Transverse colon (tissue), 4 donors: ENCODE data around the gene CCL3. TPM values are rescaled to one million over a fixed set of nuclear protein-coding genes. Genes with fewer than 3 reads are reported as not detected.
"Not testable (repeated sequence)": the region's sequence is repeated elsewhere in the genome, so short reads cannot be mapped to it uniquely, and the experiment has no call there.

Source experiments
- DNase-seq: peaks from one replicate; pipeline ENCODE4 v3.0.0-alpha.2; 2019
- H3K27ac ChIP-seq, 4 donors: fragments of 200-600 bp; sonication (generic); 2 replicates each; pipeline ENCODE4 v1.5.1; 2016 to 2018; ENCODE audit warnings: inconsistent platforms in 4 of 4
- H3K27me3 ChIP-seq: fragments of 200-600 bp; sonication (generic); 2 replicates; pipeline ENCODE4 v1.5.1; 2017; ENCODE audit warnings: inconsistent platforms
- H3K36me3 ChIP-seq, 4 donors: fragments of 200-600 bp; sonication (generic); 2 replicates each; pipeline ENCODE4 v1.5.1; 2017 to 2019; ENCODE audit warnings: inconsistent platforms in 4 of 4
- H3K4me1 ChIP-seq, 4 donors: fragments of 200-600 bp; sonication (generic); 2 replicates each; pipeline ENCODE4 v1.5.1; 2017 to 2020; ENCODE audit warnings: inconsistent platforms in 4 of 4
- H3K4me3 ChIP-seq, 4 donors: fragments of 200-600 bp; sonication (generic); 1 replicate in 1 of 4; 2 replicates in 3 of 4; pipeline versions ENCODE4 v1.5.1 to v1.6.1; 2017 to 2019; ENCODE audit warnings: inconsistent platforms in 4 of 4
- H3K9me3 ChIP-seq, 2 donors: fragments of 200-600 bp; sonication (generic); 2 replicates each; pipeline ENCODE4 v1.5.1; 2017 to 2019; ENCODE audit warnings: inconsistent platforms in 2 of 2
- EP300 ChIP-seq: sonication (generic); formaldehyde crosslinking; IDR thresholded peaks from one replicate; pipeline ENCODE4 v1.6.1; 2017; ENCODE audit warnings: antibody characterized with exemption, low read depth
- POLR2A ChIP-seq: fragments of 450-650 bp; IDR thresholded peaks from one replicate; pipeline ENCODE4 v1.6.1; 2016; ENCODE audit warnings: antibody characterized with exemption, mild to moderate bottlenecking, moderate library complexity
- POLR2AphosphoS5 ChIP-seq, 3 donors: sonication (generic); formaldehyde crosslinking; IDR thresholded peaks; one replicate each; pipeline ENCODE4 v1.6.1; 2016; ENCODE audit warnings: antibody characterized with exemption in 3 of 3
- WGBS, 2 donors: methylation state at CpG; one replicate each; pipeline ENCODE4 v1.1.5; 2018; ENCODE audit warnings: low coverage in 1 of 2; 5-methylcytosine and 5-hydroxymethylcytosine counted together
- in situ Hi-C, 4 donors: fragments of 200-750 bp; cut with MboI; loops; one replicate each; pipeline versions ENCODE4 v1.15.0 to v1.15.1; 2017; ENCODE audit warnings: low sequenced_read_pairs in 3 of 4, low pct_ligation_motif_present in 1 of 4, low pct_unique_long_range_greater_than_20kb in 1 of 4
- intact Hi-C: fragments of 100-400 bp; cut with DNase I; formaldehyde crosslinking; loops from one replicate; pipeline ENCODE4 v1.15.1; 2023; ENCODE audit warnings: low total_unique reads
- total RNA-seq, 4 donors: library from RNA; depleted of rRNA; stranded (reverse); fragments of >200 nt; gene quantifications; one replicate each; pipeline ENCODE4 v1.1.0, GENCODE V29; 2016
- TF ChIP-seq, protein P1 (sequence below), 5 experiments: fragments of 200-600 bp in 3 of 5; fragments of 450-650 bp in 2 of 5; sonication (generic) in 3 of 5; IDR thresholded peaks; 1 replicate in 2 of 5; 2 replicates in 3 of 5; pipeline ENCODE4 v1.5.1; 2016 to 2017; ENCODE audit warnings: antibody characterized with exemption in 5 of 5, inconsistent platforms in 3 of 5, mild to moderate bottlenecking in 2 of 5, moderate library complexity in 1 of 5

CCL3 gene
- total RNA-seq, 4 donors from 2014 or later = 1.1 to 4.4 TPM; not detected in 2

GRCh38 chr17:36095992-36096391 lies 6.0 kb upstream of the CCL3 start:
- Histone ChIP-seq H3K4me3 (no peak overlapping the region), H3K4me1 (no peaks in the 10 kb centered on the region), H3K27ac (no peak overlapping the region), H3K9me3 (no peaks in the 10 kb centered on the region), H3K27me3 (no peaks in the 10 kb centered on the region), H3K36me3 (no peaks in the 10 kb centered on the region)
- in situ Hi-C loops = no loop called here
- intact Hi-C loops = no loop called here
- DNase-seq = no peak
- TF ChIP-seq EP300 (no peak), POLR2A (no peak), POLR2AphosphoS5 (IDR thresholded peaks at IDR 0.05) (no peak)
- TF ChIP-seq, protein P1, sequence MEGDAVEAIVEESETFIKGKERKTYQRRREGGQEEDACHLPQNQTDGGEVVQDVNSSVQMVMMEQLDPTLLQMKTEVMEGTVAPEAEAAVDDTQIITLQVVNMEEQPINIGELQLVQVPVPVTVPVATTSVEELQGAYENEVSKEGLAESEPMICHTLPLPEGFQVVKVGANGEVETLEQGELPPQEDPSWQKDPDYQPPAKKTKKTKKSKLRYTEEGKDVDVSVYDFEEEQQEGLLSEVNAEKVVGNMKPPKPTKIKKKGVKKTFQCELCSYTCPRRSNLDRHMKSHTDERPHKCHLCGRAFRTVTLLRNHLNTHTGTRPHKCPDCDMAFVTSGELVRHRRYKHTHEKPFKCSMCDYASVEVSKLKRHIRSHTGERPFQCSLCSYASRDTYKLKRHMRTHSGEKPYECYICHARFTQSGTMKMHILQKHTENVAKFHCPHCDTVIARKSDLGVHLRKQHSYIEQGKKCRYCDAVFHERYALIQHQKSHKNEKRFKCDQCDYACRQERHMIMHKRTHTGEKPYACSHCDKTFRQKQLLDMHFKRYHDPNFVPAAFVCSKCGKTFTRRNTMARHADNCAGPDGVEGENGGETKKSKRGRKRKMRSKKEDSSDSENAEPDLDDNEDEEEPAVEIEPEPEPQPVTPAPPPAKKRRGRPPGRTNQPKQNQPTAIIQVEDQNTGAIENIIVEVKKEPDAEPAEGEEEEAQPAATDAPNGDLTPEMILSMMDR (IDR thresholded peaks at IDR 0.05) = no peak
- WGBS, 2 donors = 95 to 100% methylated on average over 1 of the region's 1 CpG

DNA sequence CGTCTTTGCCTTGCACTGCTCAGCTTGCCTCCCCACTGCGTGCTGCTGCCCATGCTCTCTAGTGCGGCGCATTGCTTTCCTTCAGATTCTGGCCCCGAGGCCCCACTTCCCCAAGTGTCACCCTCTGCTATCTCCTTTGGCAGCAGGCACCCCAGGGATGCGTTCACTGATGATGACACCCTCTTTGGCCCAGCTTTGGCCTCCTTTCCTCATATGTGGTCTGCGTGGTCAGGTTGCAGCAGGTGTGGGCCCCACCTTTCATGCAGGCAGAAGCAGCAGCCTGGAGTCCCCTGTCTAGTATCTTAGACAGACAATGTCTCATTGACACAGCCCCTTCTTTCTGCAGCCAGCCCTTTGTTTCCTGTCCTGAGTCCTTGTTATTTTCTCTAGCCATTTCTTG lies 4.8 kb upstream of the CCL3 start:
- Histone ChIP-seq H3K4me3 (no peak overlapping the region), H3K27ac (no peak overlapping the region), H3K9me3 (no peaks in the 10 kb centered on the region), H3K36me3 (no peaks in the 10 kb centered on the region), H3K4me1 (no peaks in the 10 kb centered on the region), H3K27me3 (no peaks in the 10 kb centered on the region)
- WGBS, 2 donors = 87% methylated on average over 7 of the region's 7 CpGs; no CpG with 5 or more reads in 1 of the 2 donors
- no peak for DNase-seq
- intact Hi-C loops (no loop called here), in situ Hi-C loops (no loop called here)
- TF ChIP-seq EP300 = no peak
- TF ChIP-seq POLR2A = no peak
- TF ChIP-seq, protein P1 (IDR thresholded peaks at IDR 0.05) = no peak
- no peak for TF ChIP-seq POLR2AphosphoS5 (IDR thresholded peaks at IDR 0.05)

DNA sequence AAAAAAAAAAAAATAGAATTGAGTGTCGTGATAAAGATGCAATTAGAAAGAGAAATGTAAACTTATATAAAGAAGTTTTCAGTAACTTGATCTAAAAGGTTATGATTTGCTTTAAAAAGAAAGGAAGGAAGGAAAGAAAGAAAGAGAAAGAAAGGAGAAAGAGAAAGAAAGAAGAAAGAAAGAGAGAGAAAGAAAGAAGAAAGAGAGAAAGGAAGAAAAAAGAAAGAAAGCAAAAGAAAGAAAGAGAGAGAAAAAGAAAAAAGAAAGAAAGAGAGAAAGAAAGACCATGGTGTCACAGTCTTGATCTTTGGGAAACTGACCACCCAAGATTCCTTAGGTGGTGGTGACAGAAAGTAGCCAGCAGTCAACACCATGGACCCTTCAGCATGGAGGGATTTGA lies 4.3 kb upstream of the CCL3 start:
- H3K27me3 ChIP-seq = no peaks in the 10 kb centered on the region
- 75 to 86% methylated on average over 1 of the region's 1 CpG for WGBS, 2 donors
- no peaks in the 10 kb centered on the region for H3K36me3 ChIP-seq
- TF ChIP-seq, protein P1 (IDR thresholded peaks at IDR 0.05) = no peak
- TF ChIP-seq EP300 (no peak), POLR2AphosphoS5 (IDR thresholded peaks at IDR 0.05) (no peak), POLR2A (no peak)
- H3K9me3 ChIP-seq = no peaks in the 10 kb centered on the region
- H3K4me3 ChIP-seq = no peak overlapping the region
- DNase-seq = no peak
- in situ Hi-C loops = no loop called here
- no peak overlapping the region for H3K27ac ChIP-seq
- intact Hi-C loops = no loop called here
- no peaks in the 10 kb centered on the region for H3K4me1 ChIP-seq

GRCh38 chr17:36092715-36093114 lies 2.8 kb upstream of the CCL3 start:
- 66 to 72% methylated on average over 4 to 6 of the region's 6 CpGs for WGBS, 2 donors
- intact Hi-C loops, in situ Hi-C loops, H3K36me3 ChIP-seq, H3K4me1 ChIP-seq, H3K4me3 ChIP-seq, H3K9me3 ChIP-seq, DNase-seq, H3K27ac ChIP-seq, H3K27me3 ChIP-seq: not testable (repeated sequence)

GRCh38 chr17:36092230-36092629 lies 2.3 kb upstream of the CCL3 start:
- WGBS, 2 donors = 73 to 76% methylated on average over 3 to 4 of the region's 4 CpGs
- Histone ChIP-seq H3K4me3 (no peak overlapping the region), H3K36me3 (no peaks in the 10 kb centered on the region), H3K27ac (no peak overlapping the region), H3K9me3 (no peaks in the 10 kb centered on the region), H3K4me1 (no peaks in the 10 kb centered on the region), H3K27me3 (no peaks in the 10 kb centered on the region)
- TF ChIP-seq POLR2AphosphoS5 (IDR thresholded peaks at IDR 0.05) = no peak
- TF ChIP-seq EP300 = no peak
- TF ChIP-seq, protein P1 (IDR thresholded peaks at IDR 0.05) = no peak
- TF ChIP-seq POLR2A = no peak
- DNase-seq = no peak
- in situ Hi-C loops = no loop called here
- intact Hi-C loops = no loop called here
